Caco-2 (cell line): ENCODE measurements around the gene SPECC1. TPM values are rescaled to one million over a fixed set of nuclear protein-coding genes. Genes with fewer than 3 reads are reported as not detected.
A peak's percentile ranks its signal among the peaks of the same experiment; 100 is the strongest.

Experiments
- BruUV-seq: library from RNA; stranded (reverse); fragments of 400-500 nt; replicated peaks from 2 replicates; lab custom pipeline; 2021; lab: Mats Ljungman, UMichigan
- CTCF ChIA-PET: fragments of 300-600 bp; sonication (Branson Sonifier 250); formaldehyde crosslinking; loops from one replicate; lab custom pipeline; 2022; ENCODE audit warnings: antibody characterized with exemption; lab: Charles Lee
- POLR2A ChIA-PET: fragments of 300-600 bp; sonication (Branson Sonifier 250); formaldehyde crosslinking; loops from one replicate; lab custom pipeline; 2022; ENCODE audit warnings: antibody characterized with exemption; lab: Charles Lee
- DNase-seq, 2 experiments: peaks; one replicate each; pipeline versions ENCODE4 v3.0.0 to v3.0.0-alpha.2; 2020 to 2022
- H3K27me3 ChIP-seq: replicated peaks from 2 replicates; pipeline ENCODE4 v1.6.0; 2011; ENCODE audit warnings: low read length; ENCODE audit not compliant: control insufficient read depth, insufficient read depth
- H3K36me3 ChIP-seq: 2 replicates; pipeline ENCODE4 v1.5.1; 2011; ENCODE audit warnings: low read length; ENCODE audit not compliant: control insufficient read depth, insufficient read depth
- H3K4me1 ChIP-seq: fragments of 250-450 bp; sonication (Bioruptor Pico); 2 replicates; pipeline ENCODE4 v1.5.1; 2020; ENCODE audit warnings: mild to moderate bottlenecking
- H3K4me3 ChIP-seq: 2 replicates; pipeline ENCODE4 v1.5.1; 2011; ENCODE audit warnings: low read depth, mild to moderate bottlenecking, control low read depth, low read length
- H3K9me3 ChIP-seq: fragments of 250-450 bp; sonication (Bioruptor Pico); 2 replicates; pipeline ENCODE4 v1.5.1; 2020; ENCODE audit warnings: mild to moderate bottlenecking, moderate library complexity
- H3K27ac Mint-ChIP-seq: one replicate; pipeline ENCODE4 v1.8.0; 2022; ENCODE audit warnings: mixed read lengths; ENCODE audit not compliant: unreplicated experiment
- H3K27me3 Mint-ChIP-seq: one replicate; pipeline ENCODE4 v1.8.0; 2022; ENCODE audit warnings: mixed read lengths; ENCODE audit not compliant: insufficient read depth, unreplicated experiment
- H3K36me3 Mint-ChIP-seq: one replicate; pipeline ENCODE4 v1.8.0; 2022; ENCODE audit warnings: mild to moderate bottlenecking, mixed read lengths; ENCODE audit not compliant: insufficient read depth, unreplicated experiment
- H3K4me1 Mint-ChIP-seq: one replicate; pipeline ENCODE4 v1.8.0; 2022; ENCODE audit warnings: low read depth, mixed read lengths; ENCODE audit not compliant: unreplicated experiment
- H3K4me3 Mint-ChIP-seq: one replicate; pipeline ENCODE4 v1.8.0; 2022; ENCODE audit warnings: mild to moderate bottlenecking, moderate library complexity, mixed read lengths; ENCODE audit not compliant: unreplicated experiment
- H3K9me3 Mint-ChIP-seq: one replicate; pipeline ENCODE4 v1.8.0; 2022; ENCODE audit warnings: mixed read lengths; ENCODE audit not compliant: unreplicated experiment
- intact Hi-C: fragments of 100-400 bp; cut with micrococcal nuclease; formaldehyde crosslinking; loops from one replicate; pipeline ENCODE4 v1.10.0; 2022; ENCODE audit not compliant: unreplicated experiment
- total RNA-seq: library from RNA; stranded (reverse); gene quantifications from 2 replicates; pipeline ENCODE4 v1.2.3, GENCODE V29; 2022
- TF ChIP-seq, protein P1 (sequence below), 2 experiments: fragments of 200-600 bp in 1 of 2; IDR thresholded peaks; 1 replicate in 1 of 2; 2 replicates in 1 of 2; pipeline versions ENCODE4 v1.5.1 to v1.8.0; 2011 to 2022; ENCODE audit warnings: antibody characterized with exemption in 1 of 2, control low read depth in 1 of 2, inconsistent platforms in 1 of 2, low read depth in 1 of 2, low read length in 1 of 2, mild to moderate bottlenecking in 1 of 2, moderate library complexity in 1 of 2; ENCODE audit not compliant: insufficient read depth in 1 of 2, severe bottlenecking in 1 of 2, unreplicated experiment in 1 of 2

The SPECC1 gene
- total RNA-seq, 1 experiment from 2014 or later = 123 TPM

DNA sequence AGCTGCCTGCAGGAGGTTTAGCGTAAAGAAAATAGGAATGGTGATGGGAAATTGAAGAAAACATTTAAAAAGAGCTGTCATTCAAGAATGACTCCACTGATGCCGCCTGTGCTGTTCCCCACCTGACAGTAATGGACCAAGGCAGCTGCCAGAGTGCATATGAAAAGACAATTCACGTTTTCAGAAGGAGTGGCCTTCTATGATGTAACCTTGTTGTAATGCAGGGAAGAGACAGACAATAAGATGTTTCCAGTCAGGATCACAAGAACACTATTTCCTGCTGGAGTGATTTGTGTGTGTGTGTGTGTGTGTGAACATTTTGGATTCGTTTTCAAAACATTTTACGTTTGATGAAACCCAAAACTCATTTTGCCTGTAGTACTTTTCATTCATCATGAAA is 254.4 kb downstream of the SPECC1 start:
- H3K9me3 ChIP-seq = no peaks in the 10 kb centered on the region
- Mint-ChIP-seq H3K9me3 (no peaks in the 10 kb centered on the region), H3K27ac (no peak overlapping the region), H3K4me1 (no peaks in the 10 kb centered on the region), H3K36me3 (peaks cover 34% of the 10 kb centered on the region), H3K27me3 (no peaks in the 10 kb centered on the region), H3K4me3 (no peak overlapping the region)
- no peaks in the 10 kb centered on the region for H3K36me3 ChIP-seq
- no peaks in the 10 kb centered on the region for H3K4me1 ChIP-seq
- H3K27me3 ChIP-seq = no peaks in the 10 kb centered on the region
- CTCF ChIA-PET = interaction anchor here (0.5 kb wide), 1 partner anchor 24 kb away, joined by 3 read pairs; no protein-coding TSS in a partner anchor
- intact Hi-C loops = no loop called here
- peak in 1 of 2 experiments; percentile 4 for DNase-seq
- POLR2A ChIA-PET = no interaction called here
- BruUV-seq = no TSS peak
- H3K4me3 ChIP-seq = no peak overlapping the region
- TF ChIP-seq, protein P1, sequence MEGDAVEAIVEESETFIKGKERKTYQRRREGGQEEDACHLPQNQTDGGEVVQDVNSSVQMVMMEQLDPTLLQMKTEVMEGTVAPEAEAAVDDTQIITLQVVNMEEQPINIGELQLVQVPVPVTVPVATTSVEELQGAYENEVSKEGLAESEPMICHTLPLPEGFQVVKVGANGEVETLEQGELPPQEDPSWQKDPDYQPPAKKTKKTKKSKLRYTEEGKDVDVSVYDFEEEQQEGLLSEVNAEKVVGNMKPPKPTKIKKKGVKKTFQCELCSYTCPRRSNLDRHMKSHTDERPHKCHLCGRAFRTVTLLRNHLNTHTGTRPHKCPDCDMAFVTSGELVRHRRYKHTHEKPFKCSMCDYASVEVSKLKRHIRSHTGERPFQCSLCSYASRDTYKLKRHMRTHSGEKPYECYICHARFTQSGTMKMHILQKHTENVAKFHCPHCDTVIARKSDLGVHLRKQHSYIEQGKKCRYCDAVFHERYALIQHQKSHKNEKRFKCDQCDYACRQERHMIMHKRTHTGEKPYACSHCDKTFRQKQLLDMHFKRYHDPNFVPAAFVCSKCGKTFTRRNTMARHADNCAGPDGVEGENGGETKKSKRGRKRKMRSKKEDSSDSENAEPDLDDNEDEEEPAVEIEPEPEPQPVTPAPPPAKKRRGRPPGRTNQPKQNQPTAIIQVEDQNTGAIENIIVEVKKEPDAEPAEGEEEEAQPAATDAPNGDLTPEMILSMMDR (IDR thresholded peaks at IDR 0.05; ENCODE audit: insufficient read depth in 1 of 2, low read depth in 1 of 2, low read length in 1 of 2, severe bottlenecking in 1 of 2, unreplicated experiment in 1 of 2) = no peak

DNA sequence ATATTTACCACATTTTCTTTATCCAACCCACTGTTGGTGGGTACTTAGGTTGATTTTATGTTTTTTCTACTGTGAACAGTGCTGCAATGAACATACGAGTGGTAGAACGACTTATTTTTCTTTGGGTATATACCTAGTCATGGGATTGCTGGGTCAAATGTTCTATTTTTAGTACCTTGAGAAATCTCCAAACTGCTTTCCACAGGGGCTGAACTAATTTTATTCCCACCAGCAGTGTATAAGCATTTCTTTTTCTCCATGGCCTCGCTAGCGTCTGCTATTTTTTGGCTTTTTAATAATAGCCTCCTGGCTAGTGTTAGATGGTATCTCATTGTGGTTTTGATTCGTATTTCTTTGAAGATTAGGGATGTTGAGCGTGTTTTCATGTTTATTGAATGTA is 255.8 kb downstream of the SPECC1 start:
- CTCF ChIA-PET = interaction anchor here (0.6 kb wide), 1 partner anchor 56 kb away, joined by 3 read pairs; no protein-coding TSS in a partner anchor

GRCh38 chr17:20266806-20267458 is 257.8 kb downstream of the SPECC1 start:
- TF ChIP-seq, protein P1 (IDR thresholded peaks at IDR 0.05; ENCODE audit: insufficient read depth in 1 of 2, low read depth in 1 of 2, low read length in 1 of 2, severe bottlenecking in 1 of 2, unreplicated experiment in 1 of 2) = no peak
- intact Hi-C loops = no loop called here
- H3K9me3 ChIP-seq = no peaks in the 10 kb centered on the region
- no peak overlapping the region for H3K27ac Mint-ChIP-seq
- no peak overlapping the region for H3K4me3 ChIP-seq
- peaks cover 27% of the 10 kb centered on the region for H3K36me3 Mint-ChIP-seq
- H3K27me3 Mint-ChIP-seq = no peaks in the 10 kb centered on the region
- no peaks in the 10 kb centered on the region for H3K27me3 ChIP-seq
- no peaks in the 10 kb centered on the region for H3K9me3 Mint-ChIP-seq
- no peak for DNase-seq
- no peak overlapping the region for H3K4me3 Mint-ChIP-seq
- ChIA-PET POLR2A (no interaction called here), CTCF (no interaction called here)
- no peaks in the 10 kb centered on the region for H3K4me1 Mint-ChIP-seq
- H3K36me3 ChIP-seq = no peaks in the 10 kb centered on the region
- no peaks in the 10 kb centered on the region for H3K4me1 ChIP-seq
- no TSS peak for BruUV-seq

More for the DNA sequence above, 255.8 kb downstream of the SPECC1 start:
- intact Hi-C loops = no loop called here
- Mint-ChIP-seq H3K27me3 (no peaks in the 10 kb centered on the region), H3K27ac (no peak overlapping the region), H3K36me3 (peaks cover 33% of the 10 kb centered on the region), H3K9me3 (no peaks in the 10 kb centered on the region), H3K4me1 (no peaks in the 10 kb centered on the region), H3K4me3 (no peak overlapping the region)
- H3K4me3 ChIP-seq = no peak overlapping the region
- H3K4me1 ChIP-seq = no peaks in the 10 kb centered on the region
- no peaks in the 10 kb centered on the region for H3K9me3 ChIP-seq
- POLR2A ChIA-PET = no interaction called here
- no peak for DNase-seq
- TF ChIP-seq, protein P1 (IDR thresholded peaks at IDR 0.05; ENCODE audit: insufficient read depth in 1 of 2, low read depth in 1 of 2, low read length in 1 of 2, severe bottlenecking in 1 of 2, unreplicated experiment in 1 of 2) = no peak
- H3K27me3 ChIP-seq = no peaks in the 10 kb centered on the region
- no TSS peak for BruUV-seq
- H3K36me3 ChIP-seq = no peaks in the 10 kb centered on the region
